IPS-NIHi7 (cell line): ENCODE results near the gene HYAL4.
"Not testable (repeated sequence)": the region's sequence is repeated elsewhere in the genome, so short reads cannot be mapped to it uniquely, and the experiment has no call there.

Experiments
- DNase-seq: peaks from one replicate; pipeline ENCODE4 v3.0.0; 2012; ENCODE audit warnings: mixed read lengths; ENCODE audit errors: extremely low spot score

Gene HYAL4

GRCh38 chr7:123847868-123848267 lies 2.9 kb downstream of the HYAL4 start:
- DNase-seq: no peak

- no peak for DNase-seq
These were observed 4.9 kb downstream of the HYAL4 start for GRCh38 chr7:123849855-123850254.

GRCh38 chr7:123851404-123851803 lies 6.4 kb downstream of the HYAL4 start:
- not testable (repeated sequence) for DNase-seq

- not testable (repeated sequence) for DNase-seq
These were observed 9.3 kb downstream of the HYAL4 start for GRCh38 chr7:123854291-123854690.

- DNase-seq: not testable (repeated sequence)
These were observed 11.5 kb downstream of the HYAL4 start for GRCh38 chr7:123856428-123856827.

GRCh38 chr7:123860848-123861247 lies 15.9 kb downstream of the HYAL4 start:
- no peak for DNase-seq

GRCh38 chr7:123862775-123863174 lies 17.8 kb downstream of the HYAL4 start:
- no peak for DNase-seq

- DNase-seq: no peak
These were observed 18.5 kb downstream of the HYAL4 start for GRCh38 chr7:123863461-123863860.

- DNase-seq: no peak
These were observed 19.0 kb downstream of the HYAL4 start for GRCh38 chr7:123864012-123864411.

GRCh38 chr7:123864436-123864835 lies 19.5 kb downstream of the HYAL4 start:
- no peak for DNase-seq

- DNase-seq: no peak
These were observed 20.0 kb downstream of the HYAL4 start for GRCh38 chr7:123864966-123865365.

GRCh38 chr7:123865517-123866117 lies 20.6 kb downstream of the HYAL4 start:
- DNase-seq: peak; percentile 48

GRCh38 chr7:123867225-123867624 lies 22.3 kb downstream of the HYAL4 start:
- no peak for DNase-seq

GRCh38 chr7:123871998-123872867 lies 27.3 kb downstream of the HYAL4 start:
- peak; percentile 60 for DNase-seq

- no peak for DNase-seq
These were observed 27.9 kb downstream of the HYAL4 start for GRCh38 chr7:123872908-123873307.

- no peak for DNase-seq
These were observed 31.7 kb downstream of the HYAL4 start for GRCh38 chr7:123876557-123877256.

GRCh38 chr7:123879628-123880027 lies 34.7 kb downstream of the HYAL4 start:
- no peak for DNase-seq

- DNase-seq: no peak
These were observed 36.3 kb downstream of the HYAL4 start for GRCh38 chr7:123881300-123881699.

GRCh38 chr7:123883154-123883553 lies 38.2 kb downstream of the HYAL4 start:
- no peak for DNase-seq

- DNase-seq: no peak
These were observed 43.2 kb downstream of the HYAL4 start for GRCh38 chr7:123888192-123888591.

- not testable (repeated sequence) for DNase-seq
These were observed 49.8 kb downstream of the HYAL4 start for GRCh38 chr7:123894753-123895152.

GRCh38 chr7:123901101-123901500 lies 56.1 kb downstream of the HYAL4 start:
- no peak for DNase-seq

GRCh38 chr7:123905714-123906113 lies 60.7 kb downstream of the HYAL4 start:
- no peak for DNase-seq
